Astrocyte (in vitro differentiated cells and primary cell): ENCODE data around the gene SLC22A7. TPM values are rescaled to one million over a fixed set of nuclear protein-coding genes. Genes with fewer than 3 reads are reported as not detected.

Experiments used
- DNase-seq: peaks from one replicate; pipeline ENCODE4 v3.0.0-alpha.2; 2010; ENCODE audit warnings: low read depth
- FAIRE-seq: peaks from 2 replicates; lab custom pipeline; 2011; peaks lifted over from hg19 to GRCh38; lab: Jason Lieb, UNC
- H2AFZ ChIP-seq: 2 replicates; pipeline ENCODE4 v1.6.0; 2012; ENCODE audit warnings: low read depth, low read length, inconsistent platforms
- H3K27ac ChIP-seq: 2 replicates; pipeline ENCODE4 v1.5.1; 2011; ENCODE audit warnings: low read depth, low read length, inconsistent platforms
- H3K27me3 ChIP-seq: 2 replicates; pipeline ENCODE4 v1.6.0; 2011; ENCODE audit warnings: low read length, inconsistent platforms; ENCODE audit not compliant: insufficient read depth
- H3K36me3 ChIP-seq: 2 replicates; pipeline ENCODE4 v1.5.1; 2011; ENCODE audit warnings: low read length, inconsistent platforms; ENCODE audit not compliant: insufficient read depth
- H3K4me1 ChIP-seq: 2 replicates; pipeline ENCODE4 v1.5.1; 2011; ENCODE audit warnings: low read length, inconsistent platforms; ENCODE audit not compliant: insufficient read depth
- H3K4me2 ChIP-seq: 2 replicates; pipeline ENCODE4 v1.6.0; 2012; ENCODE audit warnings: low read length, inconsistent platforms
- H3K4me3 ChIP-seq: 2 replicates; pipeline ENCODE4 v1.5.1; 2011; ENCODE audit warnings: low read depth, mild to moderate bottlenecking, low read length, inconsistent platforms; ENCODE audit not compliant: insufficient read depth
- H3K79me2 ChIP-seq: 2 replicates; pipeline ENCODE4 v1.6.0; 2012; ENCODE audit warnings: mild to moderate bottlenecking, low read length, inconsistent platforms; ENCODE audit not compliant: insufficient read depth
- H3K9ac ChIP-seq: 2 replicates; pipeline ENCODE4 v1.6.0; 2012; ENCODE audit warnings: mild to moderate bottlenecking, low read length, inconsistent platforms
- H3K9me3 ChIP-seq: 2 replicates; pipeline ENCODE4 v1.5.1; 2012; ENCODE audit warnings: low read depth, mild to moderate bottlenecking, low read length, inconsistent platforms; ENCODE audit not compliant: insufficient read depth
- H4K20me1 ChIP-seq: 2 replicates; pipeline ENCODE4 v1.6.0; 2012; ENCODE audit warnings: low read length, inconsistent platforms; ENCODE audit not compliant: insufficient read depth
- H3K27ac Mint-ChIP-seq: one replicate; pipeline ENCODE4 v1.8.0; 2021; ENCODE audit warnings: mild to moderate bottlenecking, mixed read lengths; ENCODE audit not compliant: unreplicated experiment
- H3K27me3 Mint-ChIP-seq: one replicate; pipeline ENCODE4 v1.8.0; 2021; ENCODE audit warnings: low read depth, mixed read lengths; ENCODE audit not compliant: unreplicated experiment
- H3K36me3 Mint-ChIP-seq: one replicate; pipeline ENCODE4 v1.8.0; 2021; ENCODE audit warnings: low read depth, mixed read lengths; ENCODE audit not compliant: unreplicated experiment
- H3K4me1 Mint-ChIP-seq: one replicate; pipeline ENCODE4 v1.8.0; 2021; ENCODE audit warnings: low read depth, mixed read lengths; ENCODE audit not compliant: unreplicated experiment
- H3K4me3 Mint-ChIP-seq: one replicate; pipeline ENCODE4 v1.8.0; 2021; ENCODE audit warnings: mild to moderate bottlenecking, moderate library complexity, mixed read lengths; ENCODE audit not compliant: unreplicated experiment
- H3K9me3 Mint-ChIP-seq: one replicate; pipeline ENCODE4 v1.8.0; 2021; ENCODE audit warnings: mild to moderate bottlenecking, mixed read lengths; ENCODE audit not compliant: unreplicated experiment
- CTCF ChIP-seq: IDR thresholded peaks from 2 replicates; pipeline ENCODE4 v1.5.1; 2011; ENCODE audit warnings: low read depth, mild to moderate bottlenecking, inconsistent platforms, low read length, moderate library complexity; ENCODE audit not compliant: insufficient read depth
- EZH2 ChIP-seq: IDR thresholded peaks from 2 replicates; pipeline ENCODE4 v1.6.1; 2012; ENCODE audit warnings: mild to moderate bottlenecking, low read length, inconsistent platforms; ENCODE audit not compliant: insufficient read depth
- total RNA-seq: library from RNA; stranded (reverse); gene quantifications from 2 replicates; pipeline ENCODE4 v1.2.1, GENCODE V29; 2021

SLC22A7 gene
- total RNA-seq, 1 donor from 2014 or later = not detected

DNA sequence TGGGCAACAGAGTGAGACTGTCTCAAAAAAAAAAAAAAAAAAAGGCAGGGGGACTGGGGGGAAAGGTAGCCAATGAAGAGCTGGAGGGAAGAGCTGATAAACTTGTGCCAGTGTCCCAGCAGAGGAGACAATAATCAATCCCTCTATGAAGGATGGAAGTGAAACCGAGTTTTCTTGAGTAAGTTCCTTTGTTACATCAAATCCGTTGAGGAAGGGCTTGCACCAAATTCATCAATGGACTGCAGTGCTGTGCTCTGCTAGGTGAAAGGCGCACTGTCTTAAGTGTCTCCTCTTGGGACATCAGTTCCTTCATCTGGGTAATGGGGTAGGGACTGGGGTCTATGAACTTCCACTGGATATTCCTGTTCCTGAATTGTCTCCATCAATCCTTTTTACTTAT is 13.6 kb downstream of the SLC22A7 start:
- FAIRE-seq (no peak), DNase-seq (no peak)
- Histone ChIP-seq H3K27ac (no peak overlapping the region), H3K27me3 (peaks cover 12% of the 10 kb centered on the region), H3K4me3 (no peak overlapping the region), H4K20me1 (no peaks in the 10 kb centered on the region), H3K9ac (no peak overlapping the region), H3K4me1 (no peaks in the 10 kb centered on the region), H3K9me3 (no peaks in the 10 kb centered on the region), H3K79me2 (no peaks in the 10 kb centered on the region), H2AFZ (no peak overlapping the region), H3K36me3 (no peaks in the 10 kb centered on the region), H3K4me2 (no peak overlapping the region)
- Mint-ChIP-seq H3K9me3 (no peaks in the 10 kb centered on the region), H3K27ac (no peak overlapping the region), H3K4me1 (peaks cover 3% of the 10 kb centered on the region), H3K36me3 (no peaks in the 10 kb centered on the region), H3K4me3 (no peak overlapping the region), H3K27me3 (peaks cover 35% of the 10 kb centered on the region)
- TF ChIP-seq CTCF (no peak), EZH2 (no peak)

DNA sequence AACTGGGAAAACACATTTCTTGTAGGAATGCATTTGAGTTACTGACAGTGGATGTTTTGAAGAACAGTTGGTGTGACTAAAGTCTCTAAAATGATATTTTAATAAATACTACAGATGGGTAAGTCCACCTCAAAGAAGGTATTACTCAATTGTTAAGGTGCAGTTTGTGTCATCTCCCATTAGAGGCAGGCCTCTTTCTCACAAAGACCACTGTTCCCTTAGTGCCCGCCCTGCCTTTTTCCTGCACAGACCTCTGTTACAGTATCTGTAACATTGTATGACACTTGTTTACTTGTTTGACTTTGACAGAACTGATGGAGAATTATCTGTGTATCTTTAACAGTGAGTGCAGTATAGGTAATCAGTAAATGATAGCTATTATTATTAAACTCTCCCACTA is 15.8 kb downstream of the SLC22A7 start:
- Mint-ChIP-seq H3K9me3 (no peaks in the 10 kb centered on the region), H3K36me3 (no peaks in the 10 kb centered on the region), H3K4me3 (no peak overlapping the region), H3K27me3 (peaks cover 38% of the 10 kb centered on the region), H3K27ac (no peak overlapping the region), H3K4me1 (peaks cover 3% of the 10 kb centered on the region)
- no peak for DNase-seq
- no peak for FAIRE-seq
- Histone ChIP-seq H3K4me3 (no peak overlapping the region), H3K4me2 (no peak overlapping the region), H3K9me3 (no peaks in the 10 kb centered on the region), H3K27ac (no peak overlapping the region), H3K9ac (no peak overlapping the region), H3K4me1 (no peaks in the 10 kb centered on the region), H3K79me2 (no peaks in the 10 kb centered on the region), H3K36me3 (no peaks in the 10 kb centered on the region), H2AFZ (no peak overlapping the region), H4K20me1 (no peaks in the 10 kb centered on the region), H3K27me3 (peaks cover 8% of the 10 kb centered on the region)
- TF ChIP-seq CTCF = no peak
- TF ChIP-seq EZH2 = no peak

DNA sequence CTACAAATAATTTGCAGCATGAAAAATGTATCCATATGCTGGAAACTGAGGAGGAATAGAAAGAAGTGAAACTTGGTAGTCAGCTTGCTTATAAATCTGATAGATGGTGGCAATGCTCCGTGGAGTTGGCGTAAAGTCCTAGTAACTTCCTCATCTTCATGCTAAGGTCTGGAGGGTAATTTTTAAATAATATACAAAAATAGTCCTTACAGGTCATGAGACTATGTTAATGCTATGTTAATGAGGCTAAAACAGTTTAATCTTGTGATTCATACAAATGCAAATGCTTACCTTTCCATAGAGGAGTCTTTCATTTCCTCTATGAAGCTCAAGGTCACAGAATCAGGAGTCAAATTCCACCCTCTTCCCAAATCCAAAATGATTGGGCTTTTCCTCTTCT is 20.0 kb downstream of the SLC22A7 start:
- H3K9me3 ChIP-seq = no peaks in the 10 kb centered on the region
- H3K79me2 ChIP-seq = no peaks in the 10 kb centered on the region
- no peak overlapping the region for H3K27ac ChIP-seq
- no peak overlapping the region for H3K4me3 ChIP-seq
- DNase-seq (no peak), FAIRE-seq (no peak)
- Mint-ChIP-seq H3K4me3 (no peak overlapping the region), H3K9me3 (no peaks in the 10 kb centered on the region), H3K27me3 (peaks cover 27% of the 10 kb centered on the region), H3K4me1 (no peaks in the 10 kb centered on the region), H3K36me3 (no peaks in the 10 kb centered on the region), H3K27ac (no peak overlapping the region)
- H3K4me2 ChIP-seq = no peak overlapping the region
- TF ChIP-seq CTCF (no peak), EZH2 (no peak)
- no peaks in the 10 kb centered on the region for H3K4me1 ChIP-seq
- no peak overlapping the region for H3K9ac ChIP-seq
- peaks cover 5% of the 10 kb centered on the region for H3K27me3 ChIP-seq
- H2AFZ ChIP-seq = no peak overlapping the region
- no peaks in the 10 kb centered on the region for H4K20me1 ChIP-seq
- H3K36me3 ChIP-seq = no peaks in the 10 kb centered on the region
